Transverse colon (tissue), 4 donors: ENCODE results near the gene PMF1.
"Not testable (repeated sequence)": the region's sequence is repeated elsewhere in the genome, so short reads cannot be mapped to it uniquely, and the experiment has no call there.

Experiments
- CTCF ChIP-seq, 5 experiments: fragments of 200-600 bp in 3 of 5; fragments of 450-650 bp in 2 of 5; sonication (generic) in 3 of 5; IDR thresholded peaks; 1 replicate in 2 of 5; 2 replicates in 3 of 5; pipeline ENCODE4 v1.5.1; 2016 to 2017; ENCODE audit warnings: antibody characterized with exemption in 5 of 5, inconsistent platforms in 3 of 5, mild to moderate bottlenecking in 2 of 5, moderate library complexity in 1 of 5
- EP300 ChIP-seq: sonication (generic); formaldehyde crosslinking; IDR thresholded peaks from one replicate; pipeline ENCODE4 v1.6.1; 2017; ENCODE audit warnings: antibody characterized with exemption, low read depth
- POLR2A ChIP-seq: fragments of 450-650 bp; IDR thresholded peaks from one replicate; pipeline ENCODE4 v1.6.1; 2016; ENCODE audit warnings: antibody characterized with exemption, mild to moderate bottlenecking, moderate library complexity
- POLR2AphosphoS5 ChIP-seq, 3 donors: sonication (generic); formaldehyde crosslinking; IDR thresholded peaks; one replicate each; pipeline ENCODE4 v1.6.1; 2016; ENCODE audit warnings: antibody characterized with exemption in 3 of 3

DNA sequence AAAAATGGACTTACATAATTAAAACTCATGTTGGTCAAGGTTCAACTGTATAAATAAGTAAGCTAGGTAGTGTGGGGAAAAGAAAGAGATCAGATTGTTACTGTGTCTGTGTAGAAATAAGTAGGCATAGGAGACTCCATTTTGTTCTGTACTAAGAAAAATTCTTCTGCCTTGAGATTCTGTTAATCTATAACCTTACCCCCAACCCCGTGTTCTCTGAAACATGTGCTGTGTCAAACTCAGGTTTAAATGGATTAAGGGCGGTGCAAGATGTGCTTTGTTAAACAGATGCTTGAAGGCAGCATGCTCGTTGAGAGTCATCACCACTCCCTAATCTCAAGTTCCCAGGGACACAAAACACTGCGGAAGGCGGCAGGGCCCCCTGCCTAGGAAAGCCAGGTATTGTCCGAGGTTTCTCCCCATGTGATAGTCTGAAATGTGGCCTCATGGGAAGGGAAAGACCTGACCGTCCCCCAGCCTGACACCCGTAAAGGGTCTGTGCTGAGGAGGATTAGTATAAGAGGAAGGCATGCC lies 31.3 kb upstream of the PMF1 start:
- TF ChIP-seq POLR2AphosphoS5 (IDR thresholded peaks at IDR 0.05); CTCF (IDR thresholded peaks at IDR 0.05); POLR2A; EP300: not testable (repeated sequence)
